ENCODE data around the gene ALK.

The ALK gene

DNA sequence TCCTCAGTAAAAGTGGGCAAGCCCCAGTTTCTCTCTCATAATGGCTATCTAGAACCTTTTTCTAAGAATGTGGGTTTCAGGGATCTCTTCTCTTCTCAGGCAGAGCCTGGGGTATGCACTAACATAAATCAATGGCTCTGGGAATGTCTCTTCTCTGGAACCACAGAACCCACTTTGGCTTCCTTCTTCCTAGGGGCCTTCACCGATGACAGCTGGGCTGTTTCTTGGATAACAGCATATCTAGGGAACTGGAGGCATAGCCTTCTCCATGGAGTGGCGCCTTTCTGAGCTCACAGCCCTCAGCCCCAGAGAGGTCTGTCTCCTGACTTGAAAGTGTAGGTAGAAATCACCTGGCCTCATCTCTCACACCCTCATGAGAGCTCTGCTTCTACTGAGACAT is 558.3 kb downstream of the ALK start:
- Histone ChIP-seq H3K4me3 (no peak overlapping the region), H3K9me3 (ENCODE audit: low read depth, low read length) (no peaks in the 10 kb centered on the region), H3K27ac (no peak overlapping the region), H3K36me3 (ENCODE audit: insufficient read depth, low read length) (no peaks in the 10 kb centered on the region; the same call in 1 of the 2 replicates), H3K9ac (ENCODE audit: insufficient read length) (no peak overlapping the region)
- no peak for DNase-seq (ENCODE audit: low read depth, low spot score)
- no peak for TF ChIP-seq POLR2AphosphoS5 (IDR thresholded peaks at IDR 0.05; ENCODE audit: borderline replicate concordance, low read depth, low read length)
- no peak for TF ChIP-seq EZH2 (IDR thresholded peaks at IDR 0.05)
- no peak for TF ChIP-seq FOXP2 (optimal IDR thresholded peaks at IDR 0.05; ENCODE audit: control extremely low read depth, extremely low read length, insufficient read depth)

DNA sequence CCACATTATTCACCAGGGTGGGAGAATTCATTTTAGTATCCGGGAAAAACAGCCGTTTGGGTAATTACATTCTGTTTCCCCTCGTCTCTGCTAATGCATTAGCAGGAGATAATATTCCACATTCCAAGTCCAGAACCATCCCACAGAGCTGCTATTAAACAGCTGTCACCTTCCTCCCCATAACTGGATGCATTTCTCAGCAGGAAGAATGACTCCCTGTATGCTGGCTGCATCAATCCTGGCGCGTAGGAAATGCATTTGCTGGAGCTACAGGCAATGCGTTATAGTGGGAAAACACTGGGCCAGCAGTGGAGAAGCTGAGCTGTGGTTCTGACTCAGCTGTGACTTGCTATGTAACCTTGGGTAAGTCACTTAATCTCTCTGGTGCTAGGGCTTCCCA is 560.2 kb downstream of the ALK start:
- no peak overlapping the region for H3K9ac ChIP-seq (ENCODE audit: insufficient read length)
- no peak for TF ChIP-seq EZH2 (IDR thresholded peaks at IDR 0.05)
- no peak for TF ChIP-seq FOXP2 (optimal IDR thresholded peaks at IDR 0.05; ENCODE audit: control extremely low read depth, extremely low read length, insufficient read depth)
- TF ChIP-seq POLR2AphosphoS5 (IDR thresholded peaks at IDR 0.05; ENCODE audit: borderline replicate concordance, low read depth, low read length) = no peak
- H3K27ac ChIP-seq = no peak overlapping the region
- no peak for DNase-seq (ENCODE audit: low read depth, low spot score)
- no peaks in the 10 kb centered on the region; the same call in 1 of the 2 replicates for H3K36me3 ChIP-seq (ENCODE audit: insufficient read depth, low read length)
- H3K9me3 ChIP-seq (ENCODE audit: low read depth, low read length) = no peaks in the 10 kb centered on the region
- H3K4me3 ChIP-seq = no peak overlapping the region

DNA sequence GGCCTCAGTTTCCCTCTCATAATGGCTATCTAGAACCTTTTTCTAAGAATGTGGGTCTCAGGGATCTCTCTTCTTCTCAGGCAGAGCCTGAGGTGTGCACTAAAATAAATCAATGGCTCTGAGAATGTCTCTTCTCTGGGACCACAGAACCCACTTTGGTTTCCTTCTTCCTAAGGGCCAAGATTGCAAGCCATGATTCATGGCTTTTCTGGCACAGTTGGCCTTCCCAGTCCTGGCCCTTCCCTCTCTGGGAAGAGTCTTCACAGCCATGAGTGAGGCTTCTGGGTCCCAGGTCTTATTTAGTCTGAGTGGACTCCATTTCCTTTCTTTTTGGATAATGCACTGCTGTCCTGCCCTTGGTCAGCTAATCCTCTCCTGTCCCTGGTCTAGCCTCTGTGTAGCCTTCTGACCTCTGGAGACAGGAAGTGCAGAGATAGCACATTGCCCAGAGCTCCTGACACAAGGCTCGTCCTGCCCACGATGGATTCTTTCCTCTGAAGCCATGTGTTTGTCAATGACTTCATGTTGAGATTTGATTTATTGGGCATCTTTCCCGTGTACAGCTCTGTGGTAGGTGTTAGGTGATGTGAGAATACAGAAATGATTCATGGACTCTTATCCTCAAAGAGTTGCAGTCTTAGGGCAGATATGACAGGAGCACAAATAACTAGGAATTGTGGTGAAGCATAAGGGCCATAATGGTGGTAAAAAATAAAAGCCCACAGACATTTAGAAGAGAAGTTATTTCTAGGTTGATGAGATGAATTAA is 561.2 kb downstream of the ALK start:
- TF ChIP-seq POLR2AphosphoS5 (IDR thresholded peaks at IDR 0.05; ENCODE audit: borderline replicate concordance, low read depth, low read length) = no peak
- no peak for TF ChIP-seq EZH2 (IDR thresholded peaks at IDR 0.05)
- TF ChIP-seq FOXP2 (optimal IDR thresholded peaks at IDR 0.05; ENCODE audit: control extremely low read depth, extremely low read length, insufficient read depth) = no peak
- H3K9me3 ChIP-seq (ENCODE audit: low read depth, low read length) = no peaks in the 10 kb centered on the region
- no peak overlapping the region for H3K27ac ChIP-seq
- no peak overlapping the region for H3K4me3 ChIP-seq
- no peaks in the 10 kb centered on the region for H3K36me3 ChIP-seq (ENCODE audit: insufficient read depth, low read length)
- H3K9ac ChIP-seq (ENCODE audit: insufficient read length) = no peak overlapping the region
- DNase-seq (ENCODE audit: low read depth, low spot score) = no peak

DNA sequence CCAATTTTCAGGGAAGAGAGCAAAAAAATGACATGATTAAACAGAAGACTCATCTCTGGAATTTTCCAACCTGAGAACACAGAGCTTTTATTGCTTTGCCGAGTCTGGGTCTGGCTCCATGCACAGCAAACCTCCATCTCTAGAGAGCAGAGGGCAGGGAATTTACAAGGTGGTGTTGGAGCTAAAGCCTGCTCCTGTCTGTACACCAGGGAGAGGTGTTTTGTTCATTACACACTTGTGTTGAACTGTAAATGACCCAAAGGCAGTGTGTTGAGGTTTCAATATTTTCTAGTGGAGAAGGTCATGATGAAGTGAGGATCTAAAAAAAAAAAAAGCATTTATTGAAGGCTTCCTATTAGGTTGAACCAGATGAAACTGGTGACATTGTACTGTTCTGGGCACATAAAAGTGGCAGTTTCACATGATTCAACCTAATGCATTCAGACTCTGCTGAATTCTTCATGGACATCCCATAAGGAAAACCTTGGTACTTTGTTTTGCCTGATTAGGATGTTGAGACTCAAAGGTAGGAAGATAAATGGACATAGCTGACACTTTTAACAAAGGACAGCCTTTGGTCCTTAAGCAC is 567.9 kb downstream of the ALK start:
- DNase-seq (ENCODE audit: low read depth, low spot score) = no peak
- H3K9ac ChIP-seq (ENCODE audit: insufficient read length) = no peak overlapping the region
- H3K4me3 ChIP-seq = no peak overlapping the region
- H3K9me3 ChIP-seq (ENCODE audit: low read depth, low read length) = no peaks in the 10 kb centered on the region
- H3K36me3 ChIP-seq (ENCODE audit: insufficient read depth, low read length) = no peaks in the 10 kb centered on the region
- TF ChIP-seq EZH2 (IDR thresholded peaks at IDR 0.05) (no peak), POLR2AphosphoS5 (IDR thresholded peaks at IDR 0.05; ENCODE audit: borderline replicate concordance, low read depth, low read length) (no peak), FOXP2 (optimal IDR thresholded peaks at IDR 0.05; ENCODE audit: control extremely low read depth, extremely low read length, insufficient read depth) (no peak)
- no peak overlapping the region for H3K27ac ChIP-seq

DNA sequence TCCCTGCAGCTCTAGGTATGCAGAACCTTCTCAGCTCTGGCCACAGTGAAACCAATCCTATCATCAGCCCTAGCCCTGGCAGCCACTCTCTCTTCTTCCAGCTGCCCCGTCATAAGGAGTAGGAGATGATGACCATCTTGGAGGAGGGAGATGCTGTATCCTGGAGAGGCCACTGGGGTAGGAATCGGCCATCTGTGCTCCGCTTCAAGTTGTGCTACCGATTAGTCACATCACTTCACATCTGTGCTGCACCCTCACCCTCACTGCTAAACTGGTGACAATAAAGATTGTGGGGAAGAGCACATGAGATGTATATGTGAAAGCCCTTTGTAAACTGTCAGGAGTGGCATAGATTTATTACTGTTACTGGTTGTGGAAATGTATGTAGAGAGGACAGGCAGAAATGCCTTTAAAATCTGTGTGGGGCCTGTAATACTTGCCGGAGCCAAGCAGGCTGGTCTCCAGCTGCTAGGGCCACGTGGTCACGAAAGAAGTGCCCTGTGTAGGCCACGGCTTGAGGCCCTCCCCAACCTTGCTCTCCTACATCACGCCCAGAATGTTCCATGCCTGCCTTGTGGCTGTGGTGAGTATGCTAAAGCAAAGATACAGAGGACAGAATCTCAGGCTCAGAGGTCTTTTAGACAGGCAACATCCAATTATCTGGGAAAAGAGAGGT is 569.3 kb downstream of the ALK start:
- Histone ChIP-seq H3K9ac (ENCODE audit: insufficient read length) (no peak overlapping the region), H3K36me3 (ENCODE audit: insufficient read depth, low read length) (no peaks in the 10 kb centered on the region), H3K27ac (no peak overlapping the region), H3K4me3 (no peak overlapping the region), H3K9me3 (ENCODE audit: low read depth, low read length) (no peaks in the 10 kb centered on the region)
- TF ChIP-seq FOXP2 (optimal IDR thresholded peaks at IDR 0.05; ENCODE audit: control extremely low read depth, extremely low read length, insufficient read depth) = no peak
- TF ChIP-seq EZH2 (IDR thresholded peaks at IDR 0.05) = no peak
- TF ChIP-seq POLR2AphosphoS5 (IDR thresholded peaks at IDR 0.05; ENCODE audit: borderline replicate concordance, low read depth, low read length) = no peak
- no peak for DNase-seq (ENCODE audit: low read depth, low spot score)

DNA sequence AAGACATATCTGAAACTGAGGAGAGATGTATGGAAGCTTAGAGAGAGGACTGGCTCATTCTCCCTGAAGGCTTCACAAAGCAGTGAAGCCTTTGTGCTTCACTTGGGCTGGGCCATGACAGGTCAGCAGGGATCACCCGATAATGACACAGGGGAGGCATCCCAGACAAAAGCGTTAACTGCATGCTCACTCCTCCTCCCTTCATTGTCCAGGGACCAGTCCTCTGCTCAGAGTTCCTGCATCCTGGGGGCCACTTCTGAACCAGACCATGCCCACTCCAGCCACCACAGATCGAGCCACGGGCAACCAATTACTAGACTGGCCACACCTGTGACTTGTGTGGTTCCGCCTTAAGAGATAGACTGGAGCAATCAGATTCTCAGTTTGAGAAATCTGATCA is 570.1 kb downstream of the ALK start:
- Histone ChIP-seq H3K9me3 (ENCODE audit: low read depth, low read length) (no peaks in the 10 kb centered on the region), H3K27ac (no peak overlapping the region), H3K36me3 (ENCODE audit: insufficient read depth, low read length) (no peaks in the 10 kb centered on the region), H3K9ac (ENCODE audit: insufficient read length) (no peak overlapping the region), H3K4me3 (no peak overlapping the region)
- TF ChIP-seq FOXP2 (optimal IDR thresholded peaks at IDR 0.05; ENCODE audit: control extremely low read depth, extremely low read length, insufficient read depth) = no peak
- TF ChIP-seq EZH2 (IDR thresholded peaks at IDR 0.05) = no peak
- TF ChIP-seq POLR2AphosphoS5 (IDR thresholded peaks at IDR 0.05; ENCODE audit: borderline replicate concordance, low read depth, low read length) = no peak
- DNase-seq (ENCODE audit: low read depth, low spot score) = no peak

DNA sequence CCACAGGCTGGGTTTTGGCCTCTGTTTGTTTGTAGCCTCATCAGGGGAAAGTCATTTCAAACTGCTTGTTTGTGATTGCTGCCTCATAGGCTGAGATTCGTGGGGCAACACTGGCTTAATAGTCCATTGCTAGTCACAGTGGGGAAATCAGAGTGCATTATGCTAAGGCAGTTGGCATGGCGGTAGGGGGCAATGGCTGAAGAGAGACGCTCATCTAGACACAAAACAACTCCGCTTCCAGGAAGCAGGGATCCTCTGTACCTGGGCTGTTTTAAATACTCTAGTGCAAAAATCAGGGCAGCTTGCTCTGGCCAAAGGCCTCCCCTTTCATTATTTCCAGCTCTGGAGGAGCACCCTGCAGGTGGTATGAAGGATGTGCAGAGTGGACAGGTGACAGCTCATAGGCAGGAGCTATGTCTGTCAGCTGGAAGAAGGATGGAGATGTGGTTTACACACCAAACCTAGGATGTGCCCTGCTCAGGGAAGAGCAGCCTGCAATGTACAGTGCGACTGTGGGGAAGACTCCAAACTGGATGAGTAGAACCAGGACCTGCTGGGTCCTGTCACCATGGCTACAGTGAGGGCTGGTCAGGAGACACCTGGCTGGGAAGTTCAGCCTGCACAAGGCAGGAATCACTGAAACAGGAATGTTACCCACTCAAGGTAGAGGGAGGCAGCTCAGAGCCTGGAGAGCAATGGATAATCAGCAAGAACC is 571.9 kb downstream of the ALK start:
- Histone ChIP-seq H3K27ac (no peak overlapping the region), H3K36me3 (ENCODE audit: insufficient read depth, low read length) (no peaks in the 10 kb centered on the region), H3K4me3 (no peak overlapping the region), H3K9me3 (ENCODE audit: low read depth, low read length) (no peaks in the 10 kb centered on the region), H3K9ac (ENCODE audit: insufficient read length) (no peak overlapping the region)
- TF ChIP-seq POLR2AphosphoS5 (IDR thresholded peaks at IDR 0.05; ENCODE audit: borderline replicate concordance, low read depth, low read length) (no peak), FOXP2 (optimal IDR thresholded peaks at IDR 0.05; ENCODE audit: control extremely low read depth, extremely low read length, insufficient read depth) (no peak), EZH2 (IDR thresholded peaks at IDR 0.05) (no peak)
- no peak for DNase-seq (ENCODE audit: low read depth, low spot score)
